ENCODE results near the gene CNKSR3.

Gene CNKSR3

DNA sequence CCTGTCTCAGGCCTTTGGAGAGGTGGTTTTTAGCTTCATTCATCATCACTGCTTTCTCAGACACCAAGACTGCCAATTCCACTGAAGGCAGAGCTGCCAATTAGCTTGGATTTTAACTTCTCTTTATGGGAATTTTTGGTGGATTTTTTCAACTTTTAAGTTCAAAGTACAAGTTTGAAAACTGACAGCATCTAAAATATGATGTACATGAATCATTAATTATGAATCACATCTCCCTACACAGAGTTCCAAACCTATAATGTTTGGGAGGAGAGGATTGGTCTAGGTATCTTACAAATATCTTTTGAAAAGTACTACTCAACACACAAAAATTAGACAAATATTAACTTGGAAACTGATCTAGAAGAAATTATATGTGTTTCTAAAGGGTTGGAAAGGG is 25.5 kb downstream of the CNKSR3 start (continued):
- TF ChIP-seq, protein P1, sequence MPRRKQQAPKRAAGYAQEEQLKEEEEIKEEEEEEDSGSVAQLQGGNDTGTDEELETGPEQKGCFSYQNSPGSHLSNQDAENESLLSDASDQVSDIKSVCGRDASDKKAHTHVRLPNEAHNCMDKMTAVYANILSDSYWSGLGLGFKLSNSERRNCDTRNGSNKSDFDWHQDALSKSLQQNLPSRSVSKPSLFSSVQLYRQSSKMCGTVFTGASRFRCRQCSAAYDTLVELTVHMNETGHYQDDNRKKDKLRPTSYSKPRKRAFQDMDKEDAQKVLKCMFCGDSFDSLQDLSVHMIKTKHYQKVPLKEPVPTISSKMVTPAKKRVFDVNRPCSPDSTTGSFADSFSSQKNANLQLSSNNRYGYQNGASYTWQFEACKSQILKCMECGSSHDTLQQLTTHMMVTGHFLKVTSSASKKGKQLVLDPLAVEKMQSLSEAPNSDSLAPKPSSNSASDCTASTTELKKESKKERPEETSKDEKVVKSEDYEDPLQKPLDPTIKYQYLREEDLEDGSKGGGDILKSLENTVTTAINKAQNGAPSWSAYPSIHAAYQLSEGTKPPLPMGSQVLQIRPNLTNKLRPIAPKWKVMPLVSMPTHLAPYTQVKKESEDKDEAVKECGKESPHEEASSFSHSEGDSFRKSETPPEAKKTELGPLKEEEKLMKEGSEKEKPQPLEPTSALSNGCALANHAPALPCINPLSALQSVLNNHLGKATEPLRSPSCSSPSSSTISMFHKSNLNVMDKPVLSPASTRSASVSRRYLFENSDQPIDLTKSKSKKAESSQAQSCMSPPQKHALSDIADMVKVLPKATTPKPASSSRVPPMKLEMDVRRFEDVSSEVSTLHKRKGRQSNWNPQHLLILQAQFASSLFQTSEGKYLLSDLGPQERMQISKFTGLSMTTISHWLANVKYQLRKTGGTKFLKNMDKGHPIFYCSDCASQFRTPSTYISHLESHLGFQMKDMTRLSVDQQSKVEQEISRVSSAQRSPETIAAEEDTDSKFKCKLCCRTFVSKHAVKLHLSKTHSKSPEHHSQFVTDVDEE (CRISPR knock-in tag; IDR thresholded peaks at IDR 0.05), result no peak
- TF ChIP-seq ZNF70 (CRISPR knock-in tag; IDR thresholded peaks at IDR 0.05) (no peak), ZFP30 (CRISPR knock-in tag; IDR thresholded peaks at IDR 0.05) (no peak)

DNA sequence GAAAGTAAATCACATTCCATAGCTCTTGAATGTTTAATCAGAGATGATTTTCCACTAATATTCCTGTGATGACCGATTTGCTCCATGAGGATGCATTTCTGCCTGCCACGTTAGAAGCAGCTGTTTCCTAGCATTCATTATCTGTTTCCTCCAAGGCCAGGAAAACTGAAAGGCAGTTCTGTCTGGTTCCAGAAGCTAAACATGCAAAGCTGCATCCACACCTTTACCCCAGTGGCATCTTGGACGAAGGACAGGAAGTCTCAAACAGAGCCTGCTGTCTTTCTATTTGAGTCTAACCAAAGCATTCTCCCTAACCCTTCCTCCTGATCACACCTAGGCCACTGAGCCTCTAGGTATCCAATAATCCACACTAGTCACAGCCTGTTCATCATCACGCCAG is 27.6 kb downstream of the CNKSR3 start:
- ATAC-seq, result no peak
- TF ChIP-seq ISL1 (CRISPR knock-in tag; IDR thresholded peaks at IDR 0.05) (no peak), ZNF565 (CRISPR knock-in tag; conservative IDR thresholded peaks at IDR 0.05; ENCODE audit: low read depth) (no peak), ZNF70 (CRISPR knock-in tag; IDR thresholded peaks at IDR 0.05) (no peak), SNAI2 (CRISPR knock-in tag; IDR thresholded peaks at IDR 0.05) (no peak), ZNF8 (CRISPR knock-in tag; IDR thresholded peaks at IDR 0.05) (no peak), ZFP3 (CRISPR knock-in tag; IDR thresholded peaks at IDR 0.05) (no peak)
- TF ChIP-seq, protein P1 (CRISPR knock-in tag; IDR thresholded peaks at IDR 0.05), result no peak
- TF ChIP-seq, protein P2, sequence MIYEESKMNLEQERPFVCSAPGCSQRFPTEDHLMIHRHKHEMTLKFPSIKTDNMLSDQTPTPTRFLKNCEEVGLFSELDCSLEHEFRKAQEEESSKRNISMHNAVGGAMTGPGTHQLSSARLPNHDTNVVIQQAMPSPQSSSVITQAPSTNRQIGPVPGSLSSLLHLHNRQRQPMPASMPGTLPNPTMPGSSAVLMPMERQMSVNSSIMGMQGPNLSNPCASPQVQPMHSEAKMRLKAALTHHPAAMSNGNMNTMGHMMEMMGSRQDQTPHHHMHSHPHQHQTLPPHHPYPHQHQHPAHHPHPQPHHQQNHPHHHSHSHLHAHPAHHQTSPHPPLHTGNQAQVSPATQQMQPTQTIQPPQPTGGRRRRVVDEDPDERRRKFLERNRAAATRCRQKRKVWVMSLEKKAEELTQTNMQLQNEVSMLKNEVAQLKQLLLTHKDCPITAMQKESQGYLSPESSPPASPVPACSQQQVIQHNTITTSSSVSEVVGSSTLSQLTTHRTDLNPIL (CRISPR knock-in tag; IDR thresholded peaks at IDR 0.05; ENCODE audit: low read depth), result no peak
- TF ChIP-seq, protein P3, sequence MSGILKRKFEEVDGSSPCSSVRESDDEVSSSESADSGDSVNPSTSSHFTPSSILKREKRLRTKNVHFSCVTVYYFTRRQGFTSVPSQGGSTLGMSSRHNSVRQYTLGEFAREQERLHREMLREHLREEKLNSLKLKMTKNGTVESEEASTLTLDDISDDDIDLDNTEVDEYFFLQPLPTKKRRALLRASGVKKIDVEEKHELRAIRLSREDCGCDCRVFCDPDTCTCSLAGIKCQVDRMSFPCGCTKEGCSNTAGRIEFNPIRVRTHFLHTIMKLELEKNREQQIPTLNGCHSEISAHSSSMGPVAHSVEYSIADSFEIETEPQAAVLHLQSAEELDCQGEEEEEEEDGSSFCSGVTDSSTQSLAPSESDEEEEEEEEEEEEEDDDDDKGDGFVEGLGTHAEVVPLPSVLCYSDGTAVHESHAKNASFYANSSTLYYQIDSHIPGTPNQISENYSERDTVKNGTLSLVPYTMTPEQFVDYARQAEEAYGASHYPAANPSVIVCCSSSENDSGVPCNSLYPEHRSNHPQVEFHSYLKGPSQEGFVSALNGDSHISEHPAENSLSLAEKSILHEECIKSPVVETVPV (CRISPR knock-in tag; IDR thresholded peaks at IDR 0.05), result no peak

DNA sequence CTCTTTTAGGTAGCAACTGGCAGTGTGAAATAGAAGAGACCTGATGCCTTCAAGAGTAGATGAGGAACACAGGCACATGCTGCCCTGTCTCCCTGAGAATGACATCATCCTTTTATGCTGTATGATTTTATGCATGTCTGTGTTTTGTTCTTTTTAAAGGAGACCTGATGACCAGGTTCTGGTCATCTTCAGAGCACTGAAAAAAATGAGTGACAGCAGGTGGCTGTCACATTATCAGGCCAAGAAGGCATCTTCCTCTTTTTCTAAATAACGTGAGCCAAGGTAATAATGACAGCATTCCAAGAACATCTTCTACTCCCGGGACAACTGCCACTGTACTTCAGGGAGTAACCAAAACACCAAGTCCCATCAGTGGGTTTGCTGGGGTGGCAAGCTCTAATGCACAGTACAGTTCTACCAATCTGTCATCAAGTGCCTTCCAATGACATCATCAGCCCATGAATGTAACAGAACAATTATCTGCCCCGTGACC is 28.9 kb downstream of the CNKSR3 start:
- 0 out of 2 replicates have a peak, but pooled peaks have one; percentile 24 for TF ChIP-seq ZNF565 (CRISPR knock-in tag; conservative IDR thresholded peaks at IDR 0.05; ENCODE audit: low read depth)
- TF ChIP-seq ISL1 (CRISPR knock-in tag; IDR thresholded peaks at IDR 0.05), result peak; percentile 28; the same call in 1 of the 2 replicates
- TF ChIP-seq RARB (CRISPR knock-in tag; IDR thresholded peaks at IDR 0.05), result no peak
- TF ChIP-seq, protein P2 (CRISPR knock-in tag; IDR thresholded peaks at IDR 0.05; ENCODE audit: low read depth), result 0 out of 2 replicates have a peak, but pooled peaks have one; percentile 13

DNA sequence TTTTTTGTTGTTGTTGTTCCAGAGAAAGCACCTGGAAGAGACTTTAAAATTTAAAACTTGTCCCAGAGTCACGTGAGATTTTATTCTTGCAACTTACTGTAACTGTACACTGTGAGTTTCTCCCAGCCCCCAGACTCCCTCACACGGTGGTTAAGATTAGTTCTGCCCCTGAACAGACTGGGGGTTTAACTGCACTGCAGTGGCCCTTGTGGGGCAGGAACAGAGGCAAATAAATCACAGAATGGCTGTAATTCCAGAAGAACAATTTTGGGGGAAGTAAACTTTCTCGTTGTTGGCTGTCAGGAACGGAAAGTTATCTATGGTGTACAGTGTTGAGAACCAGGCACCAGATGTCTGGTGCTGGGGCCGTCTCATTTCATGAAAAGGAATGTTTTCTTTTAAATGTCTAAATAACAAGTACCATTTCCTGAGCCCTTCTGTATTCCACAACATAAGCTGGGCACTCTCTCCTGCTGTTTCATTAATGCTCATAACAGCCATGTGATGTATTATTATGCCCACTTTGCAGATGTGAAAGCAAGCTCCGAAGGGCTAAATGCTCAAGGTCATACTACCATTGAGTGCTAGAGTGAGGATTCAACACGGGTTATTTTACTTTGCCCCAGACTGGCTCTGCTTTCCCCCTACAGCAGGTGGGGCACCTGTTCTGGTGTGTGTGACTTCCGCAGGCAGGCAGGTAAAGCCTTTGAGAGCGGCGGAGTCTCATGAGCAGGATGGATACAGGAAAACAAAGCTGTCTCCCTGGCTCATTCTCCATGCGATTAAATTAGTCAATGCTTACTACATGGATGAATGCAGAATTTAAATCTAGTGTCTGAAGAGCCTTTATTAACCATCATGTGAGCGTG is 30.5 kb downstream of the CNKSR3 start:
- ATAC-seq, result peak; percentile 72
- TF ChIP-seq TCF4 (CRISPR knock-in tag; IDR thresholded peaks at IDR 0.05; ENCODE audit: borderline replicate concordance) (no peak), TOX (CRISPR knock-in tag; IDR thresholded peaks at IDR 0.05; ENCODE audit: borderline replicate concordance) (no peak), ZC3H10 (CRISPR knock-in tag; IDR thresholded peaks at IDR 0.05) (no peak), OSR1 (CRISPR knock-in tag; IDR thresholded peaks at IDR 0.05) (no peak)

More for the DNA sequence above, 28.9 kb downstream of the CNKSR3 start:
- ATAC-seq, result no peak

Measured in SK-N-SH treated with all-trans-retinoic acid at 6 μM for 48 hours (cell line).